HG02623 (cell line): ENCODE measurements around the gene KLK8.

ENCODE experiments used
- ATAC-seq: cut with Tn5 transposase; IDR thresholded peaks from one replicate; pipeline ENCODE4 v1.9.1; 2021; ENCODE audit warnings: moderate library complexity; ENCODE audit not compliant: unreplicated experiment

The KLK8 gene, protein sequence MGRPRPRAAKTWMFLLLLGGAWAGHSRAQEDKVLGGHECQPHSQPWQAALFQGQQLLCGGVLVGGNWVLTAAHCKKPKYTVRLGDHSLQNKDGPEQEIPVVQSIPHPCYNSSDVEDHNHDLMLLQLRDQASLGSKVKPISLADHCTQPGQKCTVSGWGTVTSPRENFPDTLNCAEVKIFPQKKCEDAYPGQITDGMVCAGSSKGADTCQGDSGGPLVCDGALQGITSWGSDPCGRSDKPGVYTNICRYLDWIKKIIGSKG

DNA sequence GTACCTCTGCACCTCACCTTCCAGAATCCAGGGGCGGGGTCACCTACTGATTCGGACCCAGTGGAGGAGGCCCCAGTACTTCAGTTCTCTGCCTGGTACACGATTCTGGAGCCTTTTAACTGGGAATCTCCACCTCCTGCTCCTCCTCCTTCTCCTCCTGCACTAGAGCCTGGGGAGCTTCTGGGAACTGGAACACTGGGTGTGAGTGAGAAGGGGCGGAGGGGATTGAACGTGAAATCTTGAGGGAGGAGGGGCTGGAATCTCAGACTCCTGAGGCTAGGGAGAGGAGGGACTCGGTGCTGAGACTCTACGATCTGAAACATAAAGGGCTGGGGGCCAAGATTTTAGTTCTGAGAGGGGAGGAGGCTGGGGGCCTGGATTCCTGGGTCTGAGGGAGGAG, at the start of gene KLK8:
KLK8 (minus strand) TSS at position 90 of the 400 bp plus-strand sequence. CDS start 437 bp downstream, outside the sequence.
- no peak for ATAC-seq

DNA sequence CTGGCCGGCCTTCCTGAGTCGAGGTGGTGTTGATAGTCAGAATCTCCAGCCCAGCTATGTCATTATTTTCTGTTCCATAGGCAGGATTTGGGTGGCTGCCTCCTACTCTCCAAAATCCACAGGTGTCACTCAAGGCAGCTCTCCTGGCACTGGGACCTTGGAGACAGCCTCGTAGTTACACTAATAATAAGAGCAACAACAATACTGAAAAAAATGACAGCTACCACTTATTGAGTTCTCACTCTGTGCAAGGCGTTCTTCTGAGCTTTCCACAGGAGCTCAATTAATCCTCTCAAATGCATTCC, 45.6 kb upstream of the KLK8 start:
- no peak for ATAC-seq

DNA sequence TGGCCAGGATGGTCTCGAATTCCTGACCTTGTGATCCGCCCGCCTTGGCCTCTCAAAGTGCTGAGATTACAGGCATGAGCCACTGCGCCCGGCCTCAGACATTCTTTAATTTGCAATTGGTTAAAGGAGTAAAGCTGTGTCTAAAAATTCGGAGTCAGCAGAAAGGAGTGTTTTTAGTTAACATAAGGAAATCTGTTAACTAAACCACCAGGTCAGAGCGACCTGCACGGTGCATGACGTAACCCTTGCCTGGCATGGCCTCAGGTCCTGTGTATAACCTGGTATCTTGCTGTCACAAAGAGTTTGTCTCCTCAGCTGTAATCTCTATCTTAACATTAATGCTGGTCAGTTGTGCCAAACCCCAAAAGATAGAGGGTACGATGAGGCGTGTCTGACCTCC, 42.9 kb upstream of the KLK8 start:
- ATAC-seq: no peak

DNA sequence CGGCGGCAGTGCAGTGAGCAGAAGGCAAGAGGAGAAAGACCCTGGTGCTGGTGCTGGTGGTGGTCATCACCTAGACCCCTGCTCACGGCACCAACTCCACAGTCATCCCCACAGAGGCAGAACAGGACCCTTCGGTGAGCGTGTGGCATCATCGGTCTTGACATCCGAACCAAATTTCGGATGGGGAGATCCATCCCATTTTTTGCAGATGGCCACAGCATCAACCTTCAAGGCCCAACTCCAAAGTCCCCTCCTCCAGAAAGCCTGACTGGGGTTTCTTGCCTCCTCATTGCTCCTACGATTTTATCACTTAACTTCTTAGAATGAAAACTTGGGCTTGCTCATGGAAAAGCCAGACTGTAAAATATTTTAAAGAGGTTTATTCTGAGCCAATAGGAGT, 42.1 kb upstream of the KLK8 start:
- ATAC-seq: no peak

DNA sequence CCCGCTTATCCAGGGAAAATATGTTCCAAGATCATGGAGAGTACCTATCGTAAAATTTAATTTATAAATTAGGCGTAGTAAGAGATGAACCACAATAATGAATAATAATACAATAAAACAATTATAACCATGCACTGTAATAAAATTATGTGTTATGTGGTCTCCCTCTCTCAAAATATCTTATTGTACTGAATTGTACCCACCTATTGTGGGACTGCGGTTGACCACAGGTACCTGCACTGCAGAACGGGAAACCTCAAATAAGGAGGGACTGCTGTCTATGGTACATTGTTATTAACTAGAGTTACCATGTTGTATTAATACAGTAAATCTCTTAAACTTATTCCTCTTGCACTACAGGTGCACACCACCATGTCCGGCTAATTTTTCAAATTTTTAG, 38.7 kb upstream of the KLK8 start:
- no peak for ATAC-seq

DNA sequence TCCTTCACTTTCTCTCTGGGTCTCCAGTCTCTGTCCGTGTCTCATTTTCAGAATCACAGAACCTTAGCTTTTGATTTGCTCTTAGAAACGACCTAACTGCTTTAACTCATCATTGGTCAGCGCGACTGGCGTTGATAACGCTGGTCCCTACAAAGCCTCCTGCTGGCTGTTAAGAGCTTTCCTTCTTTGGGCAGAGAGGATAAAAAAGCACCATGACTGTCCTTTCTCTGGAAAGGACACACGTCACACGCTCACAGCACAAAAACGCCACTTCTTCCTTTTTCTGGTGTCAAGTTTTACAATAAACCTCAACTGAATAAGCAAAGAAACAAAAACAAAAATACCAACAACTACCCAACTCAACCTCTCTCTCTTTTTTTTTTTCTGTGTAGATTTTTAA, 35.1 kb upstream of the KLK8 start:
- no peak for ATAC-seq

DNA sequence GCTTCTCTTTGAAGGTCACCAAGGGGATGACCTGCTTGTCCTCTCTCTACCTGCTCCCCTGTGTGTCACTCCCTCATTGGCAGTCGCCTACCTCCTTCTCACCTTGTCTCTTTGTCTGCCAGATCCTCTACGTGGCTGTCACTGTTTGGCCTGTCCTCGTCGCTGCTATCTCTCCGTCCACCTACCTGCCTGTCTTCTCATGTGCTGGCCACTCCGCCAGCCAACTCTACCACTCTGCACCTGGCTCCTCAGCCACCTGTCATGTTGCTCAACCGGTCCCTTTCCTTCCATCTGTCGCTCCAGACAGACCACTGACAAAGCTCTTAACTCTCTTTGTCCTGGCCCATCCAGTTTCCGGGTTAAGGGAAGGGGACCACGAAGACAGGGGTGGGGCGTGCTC, 33.3 kb upstream of the KLK8 start, which contains the start of gene KLK12:
KLK12 (minus strand) TSS at position 299 of the 400 bp plus-strand sequence. CDS start 381 bp downstream, outside the sequence.
- no peak for ATAC-seq

DNA sequence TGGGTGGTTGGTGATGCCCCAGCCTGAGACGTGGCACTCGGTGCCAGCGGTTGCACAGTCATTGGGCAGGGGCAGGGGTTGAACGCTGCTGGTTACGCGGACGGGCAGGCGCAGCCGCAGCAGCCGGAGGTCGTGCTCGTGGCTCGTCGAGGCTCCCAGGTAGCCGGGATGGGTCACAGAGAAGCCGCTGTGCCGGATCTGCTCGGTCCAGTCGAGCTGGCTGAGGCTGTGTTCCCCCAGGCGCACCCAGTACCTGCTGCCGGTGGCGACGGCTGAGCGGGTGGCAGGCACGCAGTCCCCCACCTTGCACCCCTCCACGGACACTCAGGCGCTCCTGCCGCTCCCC, 30.4 kb upstream of the KLK8 start:
- ATAC-seq: no peak

DNA sequence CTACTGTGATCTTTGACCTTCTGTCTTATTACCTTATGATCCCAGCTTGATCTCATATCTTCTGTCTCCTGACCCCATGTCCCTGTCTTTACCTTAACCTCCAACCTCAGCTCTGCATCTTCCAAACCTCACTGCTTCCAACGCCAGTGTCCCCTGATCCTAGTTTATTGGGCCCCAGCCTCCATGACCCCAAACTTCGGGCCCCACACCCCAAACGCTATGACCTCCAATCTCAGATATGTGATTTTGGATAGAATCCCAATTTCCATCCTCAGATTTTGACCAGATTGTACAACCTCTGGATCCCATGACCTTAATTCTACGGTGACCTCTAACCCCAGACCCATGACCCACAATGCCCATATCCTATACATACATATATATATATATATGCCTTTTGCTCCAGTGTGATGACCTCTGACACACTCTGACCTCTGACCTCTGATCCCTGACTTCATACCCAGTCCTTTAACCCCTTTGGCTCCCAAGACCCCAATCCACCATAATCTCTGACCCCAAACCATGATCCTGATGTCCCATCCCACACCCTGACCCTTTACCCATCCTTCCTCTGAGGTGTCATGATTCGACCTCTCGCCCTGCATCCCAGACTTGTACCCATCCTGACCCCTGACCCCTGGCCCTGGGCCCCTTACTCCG, 29.9 kb upstream of the KLK8 start:
- ATAC-seq: no peak

DNA sequence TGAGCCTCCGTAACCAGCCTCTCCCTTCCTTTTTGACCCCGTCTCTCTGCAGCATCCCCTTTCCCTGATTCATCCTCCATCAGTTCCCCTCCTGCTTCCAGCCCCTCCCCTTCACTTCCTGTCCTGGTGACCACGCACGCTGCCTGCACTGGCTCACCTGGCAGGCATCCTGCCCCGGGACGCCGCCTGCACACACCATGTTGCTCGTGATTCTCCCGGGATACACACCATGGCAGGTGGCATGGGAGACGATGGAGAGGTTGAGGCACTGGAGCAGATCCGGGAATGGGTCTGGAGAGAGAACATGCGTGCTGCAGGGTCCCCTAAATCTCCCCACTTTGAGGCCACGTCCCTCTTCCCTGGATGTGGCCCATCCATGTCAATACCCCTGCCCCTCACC, 29.2 kb upstream of the KLK8 start:
- ATAC-seq: no peak

DNA sequence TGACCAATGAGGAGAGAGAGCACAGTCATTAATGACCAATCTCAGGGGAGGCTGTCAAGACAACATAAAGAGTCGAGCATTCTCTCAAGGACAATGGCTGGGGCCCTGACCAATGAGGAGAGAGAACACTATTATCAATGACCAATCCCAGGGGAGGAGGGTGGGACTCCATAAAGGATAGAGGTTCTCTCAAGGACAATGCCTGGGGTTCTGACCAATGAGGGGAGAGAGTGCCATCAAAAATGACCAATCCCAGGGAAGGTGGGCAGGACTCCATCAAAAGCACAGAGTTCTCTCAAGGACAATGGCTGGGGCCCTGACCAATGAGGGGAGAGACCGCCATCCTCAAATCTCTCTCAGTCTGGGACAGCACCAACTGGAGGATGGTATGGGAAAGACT, 28.3 kb upstream of the KLK8 start:
- ATAC-seq: no peak

DNA sequence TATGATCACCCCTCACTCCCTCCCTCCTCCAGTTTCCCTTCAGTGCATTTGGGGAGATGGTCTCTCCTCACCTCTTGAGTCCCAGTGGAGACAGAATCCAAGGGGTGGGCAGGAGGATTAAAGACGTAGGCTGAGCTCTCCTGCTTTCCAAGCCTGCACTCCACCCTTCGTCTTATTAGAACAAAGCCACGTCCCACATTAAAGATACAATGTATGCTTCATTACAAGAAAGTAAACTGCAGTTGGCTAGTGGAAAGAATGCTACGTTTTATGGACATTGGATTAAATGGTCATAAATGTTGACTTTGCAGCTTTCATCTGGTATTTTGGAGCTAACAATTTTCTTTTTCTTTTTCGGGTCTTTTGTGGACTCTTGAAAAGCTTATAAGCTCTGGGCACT, 26.5 kb upstream of the KLK8 start:
- ATAC-seq: no peak

DNA sequence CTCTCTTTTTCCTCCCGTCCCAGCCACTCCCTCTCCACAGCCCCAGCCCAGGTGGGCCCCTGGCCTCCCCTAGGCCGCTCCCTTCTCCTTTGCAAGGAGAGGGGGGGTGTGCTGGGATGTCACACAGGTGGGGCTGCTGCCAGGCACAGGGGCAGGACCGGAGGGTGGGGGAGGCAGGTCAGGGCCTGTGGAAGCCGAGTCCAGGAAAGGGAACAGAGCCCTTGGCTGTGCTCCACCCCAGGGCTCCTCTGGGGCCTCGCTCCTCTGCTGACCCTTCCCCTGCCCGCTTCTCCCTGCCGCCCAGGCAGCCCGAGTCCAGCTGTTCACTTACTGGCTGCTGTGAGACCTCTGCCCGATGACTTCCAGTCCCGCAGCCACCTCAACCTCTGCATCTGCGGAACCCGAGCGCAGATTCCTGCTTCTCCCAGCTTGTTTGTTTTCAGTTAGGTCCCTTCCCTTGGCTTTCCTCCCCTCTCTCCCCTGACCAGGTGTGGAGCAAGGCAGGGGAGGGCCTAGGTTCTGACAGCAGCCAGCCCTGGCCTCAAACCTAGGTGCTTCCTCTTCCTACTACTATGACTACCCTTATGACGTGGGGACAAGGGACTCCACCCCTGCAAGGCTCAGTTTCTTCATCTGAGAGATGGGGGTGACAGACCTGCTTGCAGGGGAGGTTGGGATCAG, 25.9 kb upstream of the KLK8 start:
- no peak for ATAC-seq

DNA sequence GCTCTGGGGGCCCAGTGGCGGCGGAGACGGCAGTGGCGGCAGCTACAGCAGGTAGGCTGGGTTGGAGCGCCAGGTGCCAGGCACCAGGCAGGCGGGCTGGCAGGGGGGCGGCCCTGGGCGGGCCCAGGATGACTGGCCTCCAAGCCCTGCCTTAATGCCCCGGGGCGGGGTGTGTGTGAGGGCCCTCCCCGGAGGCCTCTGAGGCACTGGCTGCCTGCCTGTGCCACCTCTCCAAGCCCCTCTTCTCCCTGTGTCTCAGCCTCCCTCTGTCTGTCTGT, 25.1 kb upstream of the KLK8 start, which contains the start of gene KLK11:
KLK11 (minus strand) TSS at position 63 of the 278 bp plus-strand sequence. CDS start 985 bp downstream, outside the sequence.
- ATAC-seq: no peak

DNA sequence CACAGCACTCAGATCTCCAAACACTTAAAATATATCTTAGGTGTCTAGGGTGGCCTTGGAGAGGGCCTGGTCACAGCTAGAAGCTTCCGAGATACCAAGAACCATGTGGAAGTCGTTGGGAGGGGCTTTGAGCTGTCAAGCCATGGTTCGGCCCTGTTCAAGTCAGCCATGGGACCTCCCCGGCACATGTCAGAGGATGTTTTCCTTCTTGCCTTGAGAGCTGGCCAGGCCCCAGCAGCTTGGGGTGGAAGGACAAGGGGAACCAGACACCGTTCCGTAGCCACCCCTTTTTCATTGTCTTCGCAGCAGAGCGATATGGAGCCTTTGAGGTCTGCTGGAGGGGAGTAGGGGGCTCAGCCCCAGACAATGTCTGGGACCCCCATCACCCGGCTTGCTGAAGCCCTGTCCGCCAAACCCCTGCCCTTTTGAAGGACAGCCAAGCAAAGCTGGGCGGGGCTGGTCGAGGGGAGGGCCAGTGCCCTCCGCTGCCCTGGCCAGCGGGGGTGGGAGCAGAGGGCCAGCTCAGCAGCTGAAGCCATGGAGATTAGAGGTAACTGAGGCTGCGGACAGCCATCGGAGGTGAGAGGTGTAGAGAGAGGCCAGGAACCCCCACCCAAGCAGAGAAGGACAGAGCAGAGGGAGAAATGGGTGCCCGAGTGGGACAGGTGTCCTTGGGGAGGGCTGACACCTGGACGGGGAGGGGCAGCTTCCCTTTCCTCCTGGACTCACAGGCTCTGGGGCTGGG, 24.6 kb upstream of the KLK8 start:
- no peak for ATAC-seq

DNA sequence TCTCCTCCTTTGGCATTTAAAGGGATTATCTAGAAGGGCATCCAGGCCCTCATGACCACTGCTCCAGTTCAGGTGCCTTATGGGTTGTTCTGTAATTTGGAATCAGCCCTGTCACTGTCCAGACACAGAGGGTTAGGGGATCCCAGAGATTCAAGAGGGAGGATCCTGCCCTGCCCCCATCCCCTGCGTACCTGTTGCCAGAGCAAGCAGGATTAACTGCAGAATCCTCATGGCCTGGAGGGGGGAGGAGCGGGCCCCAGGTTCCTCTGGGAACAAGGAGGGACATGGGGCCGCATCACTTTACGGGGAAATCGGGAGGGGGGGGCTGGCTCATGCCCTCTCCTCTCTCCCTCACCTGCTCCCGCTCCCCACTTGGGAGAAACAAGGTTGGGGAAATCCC, 24.0 kb upstream of the KLK8 start:
- ATAC-seq: no peak

DNA sequence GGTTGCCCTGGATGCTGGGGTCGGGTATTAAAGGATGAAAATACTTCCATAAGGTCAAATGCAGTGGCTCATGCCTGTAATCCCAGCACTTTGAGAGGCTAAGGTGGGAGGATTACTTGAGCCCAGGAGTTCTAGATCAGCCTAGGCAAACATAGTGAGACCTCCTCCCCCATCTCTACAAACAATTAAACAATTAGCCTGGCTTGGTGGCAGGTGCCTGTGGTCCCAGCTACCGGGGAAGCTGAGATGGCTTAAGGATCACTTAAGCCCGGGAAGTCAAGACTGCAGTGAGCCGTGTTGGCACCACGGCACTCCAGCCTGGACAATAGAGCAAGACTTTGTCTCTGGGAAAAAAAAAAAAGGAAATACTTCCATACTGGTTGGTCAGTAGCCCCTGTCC, 23.5 kb upstream of the KLK8 start:
- ATAC-seq: no peak

DNA sequence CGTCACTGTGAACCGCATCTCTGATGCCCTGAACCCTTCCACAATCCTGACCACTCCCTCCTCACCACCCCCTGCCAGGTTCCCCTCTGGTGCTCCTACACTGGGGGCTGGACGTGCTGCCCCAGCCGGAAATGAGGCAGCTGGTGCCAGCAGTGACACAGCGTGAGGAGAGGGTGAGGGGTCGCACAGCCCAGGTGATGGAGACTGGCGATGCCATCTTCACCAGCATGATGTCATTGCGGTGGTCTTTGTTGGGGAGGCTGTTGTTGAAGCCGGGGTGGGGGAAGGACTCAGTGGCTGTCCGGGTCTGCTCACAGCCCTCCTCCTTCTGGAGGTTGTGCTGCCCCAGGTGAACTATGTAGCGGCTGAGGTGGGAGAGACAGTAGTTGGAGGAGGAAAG, 22.5 kb upstream of the KLK8 start:
- no peak for ATAC-seq

DNA sequence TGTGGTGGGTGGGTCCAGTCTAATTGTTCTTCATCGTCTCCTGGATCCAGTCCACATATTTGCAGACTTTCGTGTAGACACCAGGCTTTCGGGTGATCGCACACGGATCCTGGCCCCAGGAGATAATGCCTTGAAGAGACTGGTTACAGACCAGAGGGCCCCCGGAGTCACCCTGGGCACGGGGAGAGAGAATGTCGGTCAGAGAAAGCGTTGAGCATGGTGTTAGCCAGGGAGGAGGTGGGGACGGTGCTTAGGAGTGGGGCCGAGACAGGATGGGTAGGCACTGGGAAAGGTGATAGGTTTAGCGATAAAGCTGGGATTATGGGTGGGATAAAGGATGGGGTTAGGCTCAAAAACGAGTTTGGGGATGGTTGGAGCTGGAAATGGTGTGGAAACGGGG, 21.1 kb upstream of the KLK8 start:
- no peak for ATAC-seq

DNA sequence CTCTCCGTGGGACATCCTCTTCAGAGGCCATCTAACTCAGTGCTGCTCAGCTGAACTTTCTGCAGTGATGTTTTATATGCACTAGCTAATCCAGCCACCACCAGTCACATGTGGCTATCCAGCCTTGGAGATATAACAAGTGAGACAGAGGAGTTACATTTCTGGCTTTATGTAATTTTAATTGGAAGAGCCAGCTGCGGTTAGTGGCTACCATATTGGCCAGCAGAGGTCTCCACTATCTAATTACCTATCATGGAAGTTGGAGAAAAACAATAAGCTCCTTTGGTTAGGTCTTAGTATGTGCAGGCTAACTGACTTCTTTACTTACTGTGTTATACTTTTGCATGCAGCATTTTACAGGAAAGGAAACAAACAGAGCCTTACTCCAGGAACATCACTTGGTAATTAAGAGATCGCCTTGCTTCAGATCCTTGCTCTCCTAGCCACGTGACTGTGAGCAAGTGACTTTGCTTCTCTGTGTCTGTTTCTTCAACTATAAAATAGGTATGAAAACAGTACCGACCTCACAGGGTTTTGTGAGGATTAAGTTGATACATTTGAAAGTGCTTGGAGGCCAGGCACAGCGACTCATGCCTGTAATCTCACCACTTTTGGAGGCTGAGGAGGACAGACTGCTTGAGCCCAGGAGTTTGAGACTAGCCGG, 19.7 kb upstream of the KLK8 start:
- no peak for ATAC-seq

DNA sequence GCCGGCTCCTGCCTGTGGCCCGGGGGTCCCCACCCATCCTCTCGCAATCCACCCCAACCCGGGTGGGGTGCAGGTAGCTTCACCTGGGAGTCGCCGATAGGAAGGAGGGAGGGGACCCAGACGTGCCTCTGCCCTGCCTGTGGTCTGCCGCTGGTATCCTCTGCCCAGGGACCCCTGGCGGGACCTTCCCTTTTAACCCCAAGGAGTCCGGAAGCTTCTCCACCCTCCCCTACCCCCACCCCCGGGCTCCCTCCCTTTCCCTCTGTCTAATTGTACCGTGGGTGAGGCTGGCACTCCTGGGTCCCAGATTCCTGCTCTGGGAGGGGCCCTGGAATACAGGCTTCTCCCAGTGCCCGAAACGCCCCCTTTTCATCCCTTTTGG, 18.1 kb upstream of the KLK8 start, which contains the start of gene KLK10:
KLK10 (minus strand) TSS at position 166 of the 382 bp plus-strand sequence. CDS start 579 bp downstream, outside the sequence.
- ATAC-seq: no peak
